NCI-H187 (cell line): ENCODE results near the gene BRD4.

ENCODE experiments used
- DNase-seq, 2 experiments: peaks; one replicate each; lab custom pipeline; 2025; lab: John Stamatoyannopoulos, UW

BRD4 gene

GRCh38 chr19:15223649-15224361 is 108.5 kb downstream of the BRD4 start:
- no peak for DNase-seq

- peak; percentile 19 to 67 for DNase-seq
Measured at GRCh38 chr19:15222738-15223648, 109.3 kb downstream of the BRD4 start.

GRCh38 chr19:15220833-15221232 is 111.5 kb downstream of the BRD4 start:
- no peak for DNase-seq

- DNase-seq, result no peak
Measured at GRCh38 chr19:15218501-15218900, 113.8 kb downstream of the BRD4 start.

- DNase-seq, result no peak
Measured at GRCh38 chr19:15216363-15216762, 116.0 kb downstream of the BRD4 start.

- DNase-seq, result no peak
Measured at GRCh38 chr19:15213715-15214381, 118.5 kb downstream of the BRD4 start.

GRCh38 chr19:15212711-15213110 is 119.6 kb downstream of the BRD4 start:
- DNase-seq, result no peak

- DNase-seq, result no peak
Measured at GRCh38 chr19:15210323-15210781, 122.0 kb downstream of the BRD4 start.

GRCh38 chr19:15201374-15202023 is 130.8 kb downstream of the BRD4 start:
- DNase-seq, result no peak

GRCh38 chr19:15200553-15201364 is 131.6 kb downstream of the BRD4 start, which contains the start of gene NOTCH3:
Gene NOTCH3, minus strand, starts transcription at chr19:15200995. Its CDS starts 90 bp downstream, at chr19:15200905.
- DNase-seq, result no peak

- no peak for DNase-seq
Measured at GRCh38 chr19:15199661-15200552, 132.4 kb downstream of the BRD4 start.

- no peak for DNase-seq
Measured at GRCh38 chr19:15198951-15199660, 133.2 kb downstream of the BRD4 start.

GRCh38 chr19:15197942-15198341 is 134.4 kb downstream of the BRD4 start:
- DNase-seq, result no peak

- no peak for DNase-seq
Measured at GRCh38 chr19:15197275-15197941, 134.9 kb downstream of the BRD4 start.

- no peak for DNase-seq
Measured at GRCh38 chr19:15196360-15197005, 135.9 kb downstream of the BRD4 start.

- peak; percentile 30 to 68 for DNase-seq
Measured at GRCh38 chr19:15195371-15196334, 136.7 kb downstream of the BRD4 start.

GRCh38 chr19:15194938-15195337 is 137.4 kb downstream of the BRD4 start:
- no peak for DNase-seq
